ENCODE data around the gene NODAL.
A peak's percentile ranks its signal among the peaks of the same experiment; 100 is the strongest.
"Not testable (repeated sequence)": the region's sequence is repeated elsewhere in the genome, so short reads cannot be mapped to it uniquely, and the experiment has no call there.

The NODAL gene
- 0 reads per million in 2 donors for total RNA-seq

DNA sequence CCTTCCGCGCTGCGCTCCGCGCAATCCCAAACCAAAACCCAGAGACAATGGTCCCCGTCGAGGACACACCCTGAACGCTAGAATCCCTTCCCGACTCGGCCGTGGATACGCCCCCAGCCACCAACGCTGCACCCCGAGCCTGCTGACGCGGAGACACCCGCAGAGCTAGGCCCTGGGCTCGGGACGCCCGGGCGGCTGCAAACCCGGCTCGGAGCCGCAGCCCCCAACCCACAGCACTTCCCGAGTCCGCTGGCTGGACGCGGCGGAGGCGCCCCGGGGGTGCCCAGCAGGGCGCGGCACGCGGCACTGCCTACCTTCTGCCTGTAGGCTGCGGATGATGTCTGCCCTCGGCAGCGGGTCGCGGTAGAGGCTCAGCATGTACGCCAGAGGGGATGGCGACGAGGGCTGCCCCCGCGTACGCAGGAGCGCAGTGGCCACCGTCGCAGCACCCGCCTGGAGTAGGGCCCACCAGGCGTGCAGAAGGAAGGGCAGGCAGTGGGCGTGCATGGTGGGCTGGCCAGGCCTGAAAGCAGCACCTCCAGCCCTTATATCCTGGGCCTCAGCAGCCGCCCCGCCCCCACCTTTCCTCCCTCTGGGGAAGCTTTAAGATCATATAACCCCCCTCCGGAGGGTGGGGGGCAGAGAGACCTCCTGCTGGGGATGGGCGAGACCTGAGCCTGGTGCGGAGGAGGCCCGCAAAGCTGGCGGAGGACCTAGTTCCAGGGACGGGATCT lies at the start of gene NODAL:
NODAL (minus strand) TSS at position 521 of the 734 bp plus-strand sequence; CDS start at position 507, 14 bp downstream.
- DNase-seq, result no peak

DNA sequence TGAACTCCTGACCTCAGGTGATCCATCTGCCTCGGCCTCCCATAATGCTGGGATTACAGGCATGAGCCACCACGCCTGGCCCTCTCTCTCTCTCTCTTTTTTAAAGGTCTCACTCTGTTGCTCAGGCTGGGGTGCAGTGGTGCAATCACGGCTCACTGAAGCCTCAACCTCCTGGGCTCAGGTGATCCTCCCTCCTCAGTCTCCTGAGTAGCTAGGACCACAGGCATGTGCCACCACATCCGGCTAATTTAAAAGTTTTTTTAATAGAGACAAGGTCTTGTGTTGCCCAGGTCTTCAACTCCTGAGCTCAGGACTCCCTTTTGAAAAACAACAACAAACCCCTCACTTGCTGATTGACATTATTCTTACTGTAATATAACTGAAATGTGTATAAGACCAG lies 48.7 kb upstream of the NODAL start:
- no peak for DNase-seq

DNA sequence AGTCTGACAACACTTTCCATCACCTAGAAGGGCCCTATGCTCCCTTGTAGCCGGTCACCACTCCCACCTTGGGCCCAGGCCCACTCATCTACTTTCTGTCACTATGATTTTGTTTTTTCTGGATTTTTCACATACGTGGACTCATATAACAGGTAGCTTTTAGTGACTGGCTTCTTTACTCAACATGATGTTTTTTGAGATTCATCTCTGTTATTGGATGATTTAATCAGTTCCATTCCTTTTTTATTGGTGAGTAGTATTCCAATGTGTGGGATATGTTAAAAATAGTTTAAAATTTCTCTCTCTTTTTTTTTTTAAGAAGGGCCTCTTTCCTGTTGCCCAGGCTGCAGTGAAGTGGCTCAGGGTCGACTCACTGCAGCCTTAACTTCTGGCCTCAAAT lies 46.3 kb upstream of the NODAL start:
- DNase-seq, result no peak

DNA sequence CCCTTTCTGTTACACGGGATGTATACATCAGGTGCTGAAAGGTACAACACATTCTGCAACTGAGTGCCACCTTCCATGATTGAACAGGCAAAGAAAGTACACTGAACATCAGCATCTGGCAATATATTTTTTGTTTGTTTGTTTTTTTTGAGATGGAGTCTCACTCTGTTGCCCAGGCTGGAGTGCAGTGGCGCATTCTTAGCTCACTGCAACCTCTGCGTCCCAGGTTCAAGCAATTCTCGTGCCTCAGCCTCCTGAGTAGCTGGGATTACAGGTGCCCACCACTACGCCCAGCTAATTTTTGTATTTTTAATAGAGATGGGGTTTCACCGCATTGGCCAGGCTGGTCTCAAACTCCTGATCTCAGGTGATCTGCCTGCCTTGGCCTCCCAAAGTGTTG lies 42.4 kb upstream of the NODAL start:
- not testable (repeated sequence) for DNase-seq

DNA sequence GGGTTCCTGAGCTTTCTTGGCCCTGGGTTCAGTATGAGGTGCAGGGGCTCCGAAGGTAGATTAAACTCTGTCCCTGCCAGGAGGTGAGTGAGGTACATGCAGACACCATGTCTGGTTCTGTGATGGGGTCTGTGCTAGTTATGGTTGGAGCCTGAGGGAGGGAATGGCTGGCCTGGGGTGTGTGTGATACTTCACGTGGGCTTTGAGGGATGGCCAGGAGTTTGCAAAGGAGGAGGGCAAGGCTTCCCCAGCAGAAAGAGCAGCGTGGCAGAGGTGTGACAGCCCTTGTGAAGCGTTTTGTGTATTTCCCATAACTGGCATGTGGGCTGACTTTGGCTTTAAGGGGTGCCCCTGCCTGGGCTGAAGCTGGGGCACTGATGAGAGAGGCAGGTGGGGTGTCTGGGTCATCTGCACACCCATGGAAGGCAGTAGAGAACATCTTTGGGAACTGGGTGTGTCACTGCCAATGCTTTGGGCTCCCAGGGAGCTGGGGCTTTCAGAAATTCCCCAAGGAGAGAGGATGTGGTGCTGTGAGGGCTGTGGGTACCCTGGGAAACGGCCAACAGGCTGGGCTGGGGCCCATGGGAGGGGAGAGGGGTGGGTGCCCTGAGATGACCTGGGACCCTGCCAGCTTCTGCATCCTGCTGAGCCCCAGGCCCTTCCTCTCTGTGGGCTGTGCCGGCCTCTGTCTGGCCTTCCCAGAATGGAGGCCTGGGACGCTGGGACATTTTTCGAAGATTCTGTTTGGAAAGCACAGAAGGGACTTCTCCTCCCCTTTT lies 41.7 kb upstream of the NODAL start:
- no peak for DNase-seq

DNA sequence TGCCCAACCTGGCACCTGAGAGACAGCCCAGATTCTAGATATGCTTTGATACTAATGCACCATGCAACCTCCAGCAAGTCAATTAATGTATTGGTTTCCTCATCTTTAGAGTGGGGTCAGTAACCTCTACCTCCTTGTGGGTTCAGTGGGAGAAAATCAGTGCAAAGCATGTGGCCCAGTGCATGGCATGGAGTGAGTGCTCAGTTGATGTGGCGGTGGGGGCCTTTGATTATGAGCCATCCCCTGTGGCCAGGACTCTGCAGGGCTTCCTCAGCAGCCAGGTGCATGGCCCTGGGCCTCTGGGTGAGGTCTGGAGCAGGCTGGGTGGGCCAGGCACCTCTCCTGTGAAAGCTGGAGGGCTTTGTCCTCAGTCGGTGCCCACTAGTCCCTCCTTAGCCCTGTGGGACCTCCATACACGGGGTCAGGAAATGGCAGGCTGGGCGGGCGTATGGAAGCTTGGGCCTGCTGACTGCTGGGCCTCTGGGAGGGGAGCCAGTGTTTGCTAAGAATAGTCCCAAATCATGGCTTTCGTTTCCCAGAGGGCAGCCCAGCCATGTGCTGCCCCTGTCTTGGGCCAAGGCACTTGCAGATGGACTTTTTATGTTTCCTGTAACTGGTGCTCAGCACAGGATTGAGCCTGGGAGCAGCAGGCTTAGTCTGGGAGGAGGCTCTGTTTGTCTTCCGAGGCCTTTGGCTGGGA lies 40.5 kb upstream of the NODAL start:
- DNase-seq, result no peak

DNA sequence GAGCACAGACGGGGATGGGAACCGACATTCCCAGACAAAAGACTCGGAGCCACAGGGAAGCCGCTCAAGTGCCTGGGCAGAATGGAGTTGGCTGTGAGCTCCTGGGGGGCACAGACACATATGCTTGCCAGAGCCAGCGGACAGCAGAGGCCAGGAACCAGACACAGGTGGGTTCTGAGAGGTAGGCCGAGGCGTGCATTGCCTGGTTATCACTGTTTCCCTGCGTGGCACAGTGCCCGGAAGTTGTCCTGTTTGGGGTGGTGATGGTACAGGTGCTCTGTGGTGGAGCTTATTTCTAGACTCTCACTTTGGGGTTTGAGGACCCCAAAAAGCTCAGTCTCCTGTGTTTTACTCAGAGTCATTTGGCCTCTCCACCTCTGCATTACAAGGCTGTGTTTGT lies 39.6 kb upstream of the NODAL start:
- DNase-seq, result no peak

DNA sequence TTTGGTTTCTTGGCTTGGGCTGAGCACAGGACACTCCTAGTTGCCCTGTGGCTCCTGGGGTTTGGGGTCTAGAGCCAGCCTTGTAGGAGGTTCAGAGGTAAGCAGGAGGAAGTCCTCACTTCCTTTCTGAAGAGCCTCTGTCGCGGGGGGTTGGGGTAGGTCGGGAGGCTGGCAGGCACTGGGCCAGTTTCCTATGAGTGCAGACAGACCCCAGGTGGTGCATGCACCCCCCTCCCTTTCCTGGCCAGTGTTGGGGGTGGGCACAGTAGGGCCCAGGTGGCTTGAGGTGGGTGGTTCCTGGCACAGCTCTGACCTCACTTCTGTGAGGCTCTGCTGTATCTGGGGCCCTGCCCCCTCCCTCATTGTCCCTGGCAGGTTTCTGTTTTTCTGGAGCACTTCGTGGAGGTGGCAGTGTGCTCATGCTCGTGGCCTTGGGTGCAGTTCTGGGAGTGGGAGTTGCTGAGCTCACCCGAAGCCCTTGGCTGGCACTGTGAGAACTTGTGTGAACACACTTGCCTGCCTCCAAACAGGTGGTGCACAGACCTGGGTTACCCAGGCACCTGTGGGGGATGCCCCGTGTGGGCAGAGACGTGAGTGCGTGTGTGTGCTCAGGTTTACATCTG lies 38.9 kb upstream of the NODAL start:
- peak; percentile 10 for DNase-seq

DNA sequence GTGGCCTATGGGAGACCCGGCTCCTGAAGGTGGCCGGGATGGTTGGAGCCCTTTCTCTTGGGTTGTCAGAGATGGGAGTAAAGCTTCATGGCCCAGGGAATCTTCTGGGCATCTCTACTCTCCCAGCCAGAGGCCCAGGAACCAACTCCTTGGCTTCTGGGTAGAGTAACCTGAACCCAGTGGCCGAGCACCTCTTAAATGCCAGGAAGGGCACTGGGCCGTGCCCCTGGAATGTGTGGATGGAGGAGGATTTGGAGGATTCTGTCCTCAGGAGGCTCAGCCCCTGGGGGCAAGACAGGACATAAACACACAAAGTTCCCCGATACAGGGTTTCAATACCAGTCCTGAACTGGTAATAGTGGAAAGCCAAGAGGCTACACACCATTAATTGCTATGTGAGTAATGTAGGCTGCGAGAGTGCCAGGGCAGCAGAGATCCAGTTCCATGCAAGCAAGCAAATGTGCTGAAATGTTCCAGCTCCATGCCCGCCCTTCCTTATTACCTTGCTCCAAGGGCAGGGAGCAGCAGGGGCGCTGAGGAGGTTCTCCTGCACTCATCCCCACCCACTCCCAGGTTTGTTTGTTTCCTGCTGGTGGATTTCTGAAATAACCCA lies 38.3 kb upstream of the NODAL start:
- DNase-seq, result no peak

DNA sequence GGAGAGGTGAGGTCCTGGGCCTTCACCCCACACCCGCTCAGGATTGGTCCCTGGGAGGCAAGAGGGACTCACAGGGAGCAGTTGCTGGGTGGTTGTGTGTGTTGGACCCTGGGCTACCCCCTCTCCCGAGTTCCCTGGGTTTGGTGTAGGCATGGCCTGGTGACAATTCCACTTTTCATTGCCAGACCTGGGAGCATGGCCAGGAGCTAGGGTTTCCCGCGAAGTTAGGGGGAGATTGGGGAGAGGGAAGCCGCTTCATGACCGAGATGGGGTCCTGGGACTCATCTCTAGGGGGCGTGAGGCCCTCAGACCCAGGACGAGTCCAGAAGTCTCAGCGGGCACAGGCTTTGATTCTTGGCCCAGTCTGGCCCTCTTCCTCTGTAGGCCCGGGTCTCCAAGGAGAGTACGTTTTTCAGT lies 37.7 kb upstream of the NODAL start:
- no peak for DNase-seq

DNA sequence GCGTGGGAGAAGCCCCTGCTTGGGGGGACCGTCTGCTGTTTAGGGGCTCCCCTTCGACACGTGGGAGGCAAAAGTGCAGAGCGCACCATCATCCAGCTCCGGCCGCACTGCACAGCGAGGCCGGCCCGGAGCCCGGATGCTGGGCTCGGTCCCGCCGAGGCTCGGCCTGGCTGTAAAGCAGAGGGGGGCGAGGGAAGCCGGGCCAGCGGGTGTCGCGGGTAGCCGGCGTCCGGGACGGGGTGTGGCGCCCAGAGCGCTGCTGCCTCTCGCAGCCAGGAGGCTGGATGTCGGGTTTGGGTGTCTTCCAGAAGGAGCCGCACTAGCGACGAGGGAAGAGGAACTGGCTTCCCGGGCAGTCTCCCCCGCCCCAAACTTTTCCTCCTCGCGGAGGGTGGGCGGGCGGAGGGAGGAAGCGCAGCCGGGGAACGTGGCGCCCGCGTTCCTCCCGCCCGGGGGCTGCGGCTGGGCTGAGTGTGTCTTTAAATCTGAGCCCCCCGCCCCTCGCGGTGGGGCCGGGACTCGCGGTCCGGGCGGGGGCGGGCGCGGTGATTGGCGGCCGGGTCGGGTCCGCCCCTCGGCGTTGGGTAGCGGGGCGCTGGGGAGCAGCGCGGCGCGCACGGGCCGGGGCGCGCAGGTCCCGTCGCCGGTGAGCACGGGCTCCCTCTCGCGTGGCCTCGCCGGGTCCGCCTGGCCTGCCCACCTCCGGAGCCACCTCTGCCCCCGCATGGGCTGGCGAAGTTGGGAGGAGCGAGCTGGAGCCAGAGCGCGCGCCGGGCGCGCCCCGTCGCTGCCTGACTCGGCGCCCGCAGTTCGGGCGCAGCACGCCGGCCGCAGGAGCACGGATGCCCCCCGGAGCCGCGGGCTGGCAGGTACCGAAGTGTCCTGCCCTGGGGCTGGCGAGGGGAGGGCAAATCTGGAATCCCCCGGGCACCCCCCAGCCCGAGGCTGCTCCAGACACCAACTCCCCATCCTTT lies 37.0 kb upstream of the NODAL start, which contains the start of gene PALD1:
PALD1 (plus strand) TSS at position 577 of the 974 bp plus-strand sequence. CDS start 47,185 bp downstream, outside the sequence.
- peak; percentile 18 for DNase-seq

DNA sequence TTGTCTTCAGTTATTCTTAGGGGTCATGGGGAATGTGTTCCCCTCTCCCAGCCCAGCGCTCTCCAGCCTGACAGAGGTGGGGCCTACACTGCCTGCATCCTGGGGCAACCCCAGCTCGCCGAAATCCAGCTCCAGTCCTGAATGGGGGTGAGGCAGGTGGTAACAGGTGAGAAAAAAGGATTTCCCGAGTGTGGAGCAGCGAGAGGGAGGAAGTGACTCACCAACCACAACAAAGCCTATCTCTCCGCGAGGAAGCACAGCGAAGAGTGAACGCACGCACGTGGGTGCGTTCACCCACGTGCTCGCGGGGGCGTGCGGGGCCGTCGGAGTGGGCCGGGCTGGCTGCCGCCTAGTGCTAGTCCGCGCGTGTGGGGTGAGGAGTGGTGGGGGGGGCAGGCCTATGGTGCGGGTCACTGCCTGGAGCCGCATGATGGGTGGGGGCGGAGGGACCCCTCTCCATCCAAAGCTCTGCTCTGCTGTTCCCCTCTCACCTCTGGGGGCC lies 36.2 kb upstream of the NODAL start:
- peak; percentile 69 for DNase-seq

DNA sequence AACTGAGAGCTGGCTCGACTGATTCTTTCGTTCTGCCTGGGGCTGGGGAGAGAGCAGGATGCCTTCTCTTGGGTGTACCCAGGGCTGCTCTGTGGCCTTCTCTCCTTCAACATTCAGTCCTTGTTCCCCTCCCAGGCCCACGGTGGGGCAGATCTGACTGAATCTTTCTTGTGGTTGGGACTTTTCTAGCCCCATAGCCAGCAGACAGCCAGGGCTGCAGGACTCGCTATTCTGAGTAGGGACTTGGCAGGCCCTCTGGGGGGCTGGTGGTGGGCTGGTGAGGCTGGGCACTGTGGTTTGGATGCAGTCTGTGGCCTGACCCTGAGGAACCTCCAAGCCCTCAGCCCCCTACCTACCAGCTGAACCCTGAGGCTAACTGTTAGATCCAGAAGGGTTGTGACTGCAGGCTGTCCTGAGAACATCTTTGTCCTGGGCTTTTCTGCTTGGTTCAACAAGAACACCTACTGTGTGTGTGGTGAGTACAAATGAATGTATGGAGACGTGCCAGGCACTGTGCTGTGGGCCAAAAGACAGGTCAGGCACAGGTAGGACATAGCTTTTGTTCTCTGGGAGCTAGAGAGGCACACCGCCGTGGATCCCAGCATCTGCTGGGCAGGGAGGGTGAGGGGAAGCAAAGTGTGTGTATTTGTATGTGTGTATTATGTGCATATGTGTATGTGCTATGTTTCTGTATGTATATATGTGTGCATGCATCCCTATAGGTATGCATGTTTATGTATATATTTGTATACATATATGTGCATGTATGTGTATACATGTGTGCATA lies 35.0 kb upstream of the NODAL start:
- no peak for DNase-seq

DNA sequence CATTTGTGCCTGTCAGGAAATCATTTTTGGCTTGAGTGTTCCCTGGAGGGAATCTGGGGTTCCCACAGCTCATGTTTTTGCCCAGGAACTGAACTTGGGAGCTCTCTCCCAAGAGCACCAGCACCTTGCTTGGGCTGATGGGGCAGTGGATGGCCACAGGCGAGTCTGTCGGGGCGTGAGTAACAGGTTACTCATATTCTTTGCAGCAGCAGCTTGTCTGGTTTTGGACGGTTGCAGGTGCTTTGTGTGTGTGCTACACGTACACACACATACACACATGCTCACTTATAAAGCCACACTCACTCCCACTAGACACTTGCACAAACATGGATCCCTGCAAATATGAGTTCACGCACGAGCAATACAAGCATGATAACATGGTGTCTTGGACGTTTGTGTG lies 34.2 kb upstream of the NODAL start:
- DNase-seq, result no peak

DNA sequence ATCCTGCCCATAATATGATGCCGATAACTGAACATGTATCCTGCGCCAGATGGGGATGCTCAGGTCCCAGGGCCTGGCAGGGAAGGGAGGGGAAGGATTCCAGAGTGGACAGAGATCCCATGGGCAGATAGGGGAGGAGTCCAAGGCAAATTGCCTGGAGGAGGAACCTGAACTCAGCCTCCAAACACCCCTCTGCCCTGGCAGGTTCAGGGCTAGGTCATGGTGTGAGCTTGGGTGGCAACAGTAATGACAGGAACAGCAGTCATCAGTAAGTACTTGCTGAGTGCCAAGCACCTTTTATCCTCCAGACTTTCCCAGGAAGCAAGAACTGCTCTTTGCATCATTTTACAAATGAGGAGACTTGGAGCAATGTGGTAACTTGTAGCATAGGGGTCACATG lies 33.3 kb upstream of the NODAL start:
- no peak for DNase-seq

DNA sequence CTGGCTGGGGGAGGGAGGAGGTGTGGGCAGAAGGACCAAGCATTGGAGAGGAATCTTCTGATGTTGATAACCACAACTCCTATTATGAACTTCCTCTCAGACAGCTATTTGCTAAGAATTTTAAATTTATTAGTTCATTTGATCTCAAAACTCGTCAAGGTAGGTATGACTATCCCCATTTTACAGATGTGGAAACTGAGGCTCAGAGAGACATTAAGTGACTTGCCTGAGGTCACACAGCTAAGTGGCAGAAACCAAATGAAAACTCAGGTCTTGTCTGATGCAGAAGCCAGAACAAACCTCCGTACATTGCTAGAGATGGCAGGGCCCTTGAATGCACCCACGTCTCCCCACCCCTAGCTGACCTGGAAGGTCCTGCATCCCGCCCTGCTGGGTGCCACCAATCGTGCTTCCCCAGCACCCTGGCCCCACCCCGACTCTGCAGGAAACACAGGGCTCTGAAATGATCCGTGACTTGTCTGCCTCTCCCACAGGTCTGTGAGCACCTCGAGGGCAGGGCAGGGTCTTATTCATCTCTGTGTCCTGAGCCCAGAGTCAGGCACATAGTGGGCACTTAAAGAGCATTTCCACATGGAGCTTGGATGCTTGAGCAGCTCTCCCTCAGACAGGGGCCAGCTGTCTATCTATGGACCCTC lies 31.4 kb upstream of the NODAL start:
- DNase-seq, result no peak

DNA sequence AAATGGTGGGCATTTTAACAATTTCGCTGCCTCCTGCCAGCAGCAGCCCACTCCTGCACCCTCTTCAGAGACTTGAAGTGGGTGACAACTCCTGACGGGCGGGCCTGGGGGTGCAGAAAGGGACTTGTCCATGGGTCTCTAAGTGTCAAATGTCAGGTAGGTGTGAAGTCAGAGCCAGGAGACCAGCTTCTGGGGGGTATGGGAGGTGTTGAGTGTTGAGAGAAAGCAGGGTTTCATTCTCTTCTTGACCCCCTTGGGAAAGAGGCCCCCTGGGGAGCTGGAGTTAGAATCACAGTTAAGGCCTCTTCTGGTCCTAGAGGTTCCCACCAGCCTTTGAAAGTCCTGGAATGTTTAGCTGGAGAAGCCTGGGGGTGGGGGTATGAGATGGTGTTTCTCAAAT lies 25.5 kb upstream of the NODAL start:
- DNase-seq, result no peak

DNA sequence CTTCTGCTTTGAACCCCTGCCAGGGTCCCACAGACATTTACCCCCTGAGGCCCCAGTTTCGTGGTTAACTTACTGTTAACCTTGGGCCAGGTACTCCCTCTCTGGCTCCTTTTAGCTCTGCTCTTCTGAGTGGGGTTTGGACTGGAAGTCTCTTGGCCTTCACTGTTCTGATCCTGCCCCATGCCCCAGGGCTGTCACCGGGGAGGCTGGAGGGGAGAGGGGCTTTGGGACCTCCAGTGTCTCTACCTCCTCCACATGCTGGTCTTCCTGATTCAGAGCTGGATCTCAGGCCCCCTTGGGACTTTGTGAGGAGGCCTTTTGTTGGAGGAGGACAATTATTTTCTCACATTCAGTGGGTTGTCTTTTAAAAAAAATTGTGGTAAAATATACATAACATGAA lies 24.4 kb upstream of the NODAL start:
- DNase-seq, result no peak

DNA sequence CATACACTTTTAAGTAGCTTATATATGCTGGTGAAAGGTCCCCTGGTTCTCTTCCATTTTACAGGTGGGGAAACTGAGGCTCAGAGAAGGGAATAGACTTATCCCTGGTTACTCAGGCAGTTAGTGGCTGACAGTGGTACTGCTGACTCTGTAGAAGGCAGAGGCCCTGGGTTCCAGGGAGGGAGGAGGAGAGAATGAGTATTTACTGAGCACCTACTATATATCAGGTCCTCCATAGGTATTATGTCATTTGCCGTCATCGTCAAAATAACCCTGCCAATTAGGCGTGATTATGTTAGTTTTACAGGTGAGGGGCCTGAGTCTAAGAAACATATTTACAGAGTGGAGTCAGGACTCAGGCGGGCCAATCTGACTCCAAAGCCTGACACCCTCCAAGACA lies 23.8 kb upstream of the NODAL start:
- DNase-seq, result no peak
